GM18505 (cell line): ENCODE measurements around the gene OPCML.

Experiments used
- ATAC-seq: cut with Tn5 transposase; IDR thresholded peaks from one replicate; pipeline ENCODE4 v1.9.1; 2021; ENCODE audit not compliant: unreplicated experiment
- POLR2A ChIP-seq: IDR thresholded peaks from 4 replicates; pipeline ENCODE4 v1.6.1; 2011; ENCODE audit warnings: borderline replicate concordance; ENCODE audit not compliant: insufficient read depth, insufficient read length; ENCODE audit errors: extremely low read depth

OPCML gene

GRCh38 chr11:132779497-132779896 lies 752.8 kb downstream of the OPCML start:
- TF ChIP-seq POLR2A, result no peak
- ATAC-seq, result no peak

DNA sequence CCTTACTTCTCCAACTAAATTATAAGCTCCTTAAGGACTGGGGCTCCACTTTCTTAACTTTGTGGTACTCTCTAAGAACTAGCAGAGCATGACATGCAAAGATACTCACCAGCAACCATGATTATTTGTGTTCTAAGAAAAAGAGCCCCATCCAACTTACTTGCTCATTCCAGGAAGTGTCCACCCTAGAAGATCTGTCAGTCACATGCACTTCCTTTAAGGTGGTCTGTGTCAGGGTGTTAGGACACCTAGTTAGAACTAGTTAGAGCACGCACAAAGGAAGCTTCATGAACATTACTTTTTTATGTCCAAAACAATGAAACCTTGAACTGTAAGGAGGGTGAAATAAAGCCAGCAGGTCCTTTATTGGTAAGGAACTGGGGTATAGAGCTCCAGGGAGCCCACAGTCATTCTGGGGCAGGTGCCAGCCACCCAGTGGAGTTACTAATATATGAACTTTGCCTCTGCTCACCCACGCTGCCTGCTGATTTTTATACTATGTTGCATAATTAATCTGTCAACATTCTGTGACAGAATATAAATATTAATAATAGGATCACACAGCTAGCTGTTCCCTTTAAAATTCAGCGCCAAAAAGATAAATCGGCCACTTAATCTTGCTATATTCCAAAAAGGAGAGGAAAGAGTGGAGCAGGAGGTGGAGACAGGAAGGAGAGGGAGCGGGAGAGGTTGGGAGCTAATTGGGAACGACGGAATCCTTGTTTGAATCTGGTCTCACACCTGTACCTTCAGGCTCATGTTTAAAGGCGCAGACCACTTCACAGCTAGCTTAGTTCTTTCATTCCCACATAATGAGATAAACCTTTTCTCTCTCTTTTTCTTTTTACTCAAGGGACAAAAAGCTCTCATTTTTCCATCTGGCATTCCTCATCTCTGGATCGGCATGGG lies 755.0 kb downstream of the OPCML start:
- no peak for TF ChIP-seq POLR2A
- ATAC-seq, result no peak

DNA sequence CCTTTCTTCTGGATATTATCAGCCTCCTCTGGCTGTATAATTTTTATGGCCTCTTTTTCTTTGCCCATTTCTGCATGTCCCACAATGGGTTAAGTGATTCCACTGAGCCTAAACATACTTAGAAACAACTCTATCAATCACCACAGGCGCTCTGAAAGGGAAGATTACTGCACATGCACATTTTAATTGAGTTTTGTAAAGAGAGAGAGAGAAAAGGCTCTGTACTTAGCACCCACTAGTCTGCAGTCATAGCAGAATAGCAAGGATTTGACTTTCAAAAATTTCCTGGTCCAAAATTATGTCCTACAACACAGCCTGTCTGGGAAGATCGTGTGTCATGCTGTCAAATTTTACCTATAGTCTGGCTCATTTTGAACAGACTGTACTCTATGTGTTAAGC lies 758.5 kb downstream of the OPCML start:
- no peak for TF ChIP-seq POLR2A
- no peak for ATAC-seq

- no peak for ATAC-seq
Measured at GRCh38 chr11:132772703-132773545, 759.4 kb downstream of the OPCML start.

GRCh38 chr11:132771746-132772145 lies 760.6 kb downstream of the OPCML start:
- TF ChIP-seq POLR2A, result no peak
- ATAC-seq, result no peak

More at GRCh38 chr11:132772703-132773545, 759.4 kb downstream of the OPCML start:
- no peak for TF ChIP-seq POLR2A

DNA sequence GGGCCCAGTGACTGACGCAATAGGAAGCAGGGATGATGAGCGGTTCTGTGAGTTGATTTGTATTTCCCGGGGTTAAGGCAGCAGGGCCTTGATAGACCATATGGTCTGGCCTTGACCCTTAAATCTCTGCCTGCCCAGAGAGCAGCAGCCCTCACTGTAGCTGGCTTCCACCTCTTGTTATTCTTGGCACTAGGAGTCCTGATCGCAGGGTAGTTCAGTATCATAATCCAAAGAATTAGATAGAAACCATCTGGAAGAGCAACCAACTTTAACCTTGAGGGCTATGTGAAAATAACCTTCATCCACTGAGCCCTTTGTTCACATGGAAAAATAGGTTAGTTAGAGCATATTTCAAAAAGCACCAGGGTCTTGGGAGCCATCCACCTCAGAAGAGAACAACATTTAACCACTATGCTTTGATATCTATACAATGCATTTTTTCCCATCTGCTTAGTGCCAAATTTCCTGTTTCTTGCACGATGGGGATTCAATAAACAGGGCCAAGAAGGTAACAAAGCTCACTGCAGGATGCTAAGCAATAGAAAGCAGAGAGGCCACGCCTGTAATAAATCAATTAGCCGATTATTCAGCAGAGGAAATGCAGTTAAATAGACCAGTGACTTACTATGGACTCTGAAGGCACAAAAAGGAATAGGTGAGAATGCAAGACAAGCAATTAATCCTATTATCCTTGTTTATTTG lies 761.3 kb downstream of the OPCML start:
- no peak for ATAC-seq
- no peak for TF ChIP-seq POLR2A

- no peak for TF ChIP-seq POLR2A
- no peak for ATAC-seq
Measured at GRCh38 chr11:132763503-132763902, 768.8 kb downstream of the OPCML start.

DNA sequence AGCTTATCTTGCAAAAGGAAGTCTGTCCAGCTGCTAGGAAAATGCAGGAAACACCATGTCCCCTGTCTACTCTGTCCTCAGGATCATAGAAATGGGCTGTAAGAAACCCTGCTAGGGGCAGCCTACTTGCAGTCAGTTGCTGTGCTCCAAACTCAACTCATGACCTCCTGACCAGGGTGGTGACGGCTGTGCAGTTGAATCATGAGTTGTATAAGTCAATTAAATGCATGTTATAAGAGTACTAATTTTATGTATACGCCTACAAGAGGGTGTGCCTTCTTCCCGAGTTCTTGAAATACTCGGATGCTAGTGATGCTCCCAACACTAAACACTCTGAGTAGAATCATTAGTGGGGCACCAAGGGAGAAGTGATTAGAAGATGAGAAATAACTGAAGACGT lies 776.4 kb downstream of the OPCML start:
- no peak for ATAC-seq
- TF ChIP-seq POLR2A, result no peak

DNA sequence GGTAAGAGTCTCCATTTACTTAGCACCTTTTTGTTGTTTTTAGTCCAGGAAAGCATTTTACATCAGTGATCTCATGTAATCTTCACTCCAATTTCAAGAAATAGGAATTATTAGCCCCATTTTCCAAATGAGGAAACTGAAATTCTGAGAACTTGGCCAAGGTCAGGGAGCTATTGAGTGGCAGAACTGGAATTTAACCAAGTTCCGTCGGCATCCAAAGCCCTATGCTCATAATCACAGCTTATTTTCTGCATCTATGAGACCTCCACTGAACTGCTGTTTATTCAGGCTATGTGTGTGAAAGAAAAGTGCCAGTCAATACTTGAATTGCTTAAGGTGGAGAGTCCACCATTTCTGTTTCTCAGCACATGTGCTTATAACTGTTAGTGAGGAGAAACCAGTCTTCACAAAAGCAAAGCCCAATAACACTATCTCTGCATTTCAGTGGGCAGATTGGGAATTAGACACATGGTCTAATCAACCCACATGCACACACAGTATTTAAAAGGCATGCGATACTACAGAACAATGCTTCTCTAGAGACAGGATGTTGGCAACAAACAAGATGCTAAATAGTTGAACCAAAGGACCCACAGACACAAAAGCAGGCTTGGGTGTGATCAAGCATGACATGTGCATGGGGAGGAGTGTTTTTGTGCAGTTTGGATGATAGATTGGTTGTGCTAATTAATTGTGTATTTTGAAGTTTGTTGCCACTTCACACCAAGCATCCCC lies 780.6 kb downstream of the OPCML start:
- TF ChIP-seq POLR2A, result no peak
- ATAC-seq, result no peak

DNA sequence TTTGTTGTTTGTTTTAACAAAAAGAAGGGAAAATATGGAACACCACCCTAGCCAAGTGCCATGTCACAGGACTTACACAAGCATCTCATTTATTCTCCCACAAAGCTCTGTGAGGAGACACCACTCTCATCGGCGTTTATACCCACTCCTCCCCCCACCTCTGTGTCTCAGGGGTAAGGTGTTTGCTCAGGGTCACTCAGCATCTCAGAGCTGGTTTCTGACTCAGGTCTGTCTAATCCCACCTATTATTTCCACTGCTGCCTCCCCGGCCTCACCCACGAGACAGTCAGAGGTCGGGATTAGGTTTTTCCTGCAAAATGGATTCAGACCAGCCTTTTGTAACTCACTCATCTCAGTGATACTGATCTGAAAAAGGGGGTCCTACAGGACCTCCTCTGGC lies 786.0 kb downstream of the OPCML start:
- no peak for ATAC-seq
- TF ChIP-seq POLR2A, result no peak

GRCh38 chr11:132745306-132745705 lies 787.0 kb downstream of the OPCML start:
- TF ChIP-seq POLR2A, result no peak
- ATAC-seq, result no peak

DNA sequence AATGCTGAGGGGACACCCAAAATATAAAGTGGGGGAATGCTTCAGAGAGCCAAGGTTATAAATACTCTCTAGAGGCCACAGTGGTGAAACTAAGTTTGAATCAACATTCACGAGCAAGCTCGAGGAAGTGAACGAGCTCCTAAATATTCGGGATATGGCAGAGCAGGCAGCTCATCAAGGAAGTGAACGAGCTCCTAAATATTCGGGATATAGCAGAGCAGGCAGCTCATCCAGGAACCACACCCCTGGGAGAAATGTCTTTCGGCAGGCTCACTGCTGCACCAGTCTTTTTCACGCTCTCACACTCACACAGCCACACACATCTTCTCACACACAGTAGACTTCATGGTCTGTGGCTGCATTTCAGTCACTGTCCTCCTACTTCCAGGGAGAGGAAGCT lies 787.5 kb downstream of the OPCML start:
- TF ChIP-seq POLR2A, result no peak
- ATAC-seq, result no peak
